Globus pallidus (tissue), 1 donor: ENCODE results near the gene AHCYL2.
A peak's percentile ranks its signal among the peaks of the same experiment; 100 is the strongest.
"Not testable (repeated sequence)": the region's sequence is repeated elsewhere in the genome, so short reads cannot be mapped to it uniquely, and the experiment has no call there.

Experiments
- DNase-seq: peaks from one replicate; pipeline ENCODE4 v3.0.0-alpha.2; 2015; ENCODE audit warnings: low spot score

Gene AHCYL2

GRCh38 chr7:129244220-129244619, 19.4 kb downstream of the AHCYL2 start:
- DNase-seq = no peak

GRCh38 chr7:129245533-129245932, 20.7 kb downstream of the AHCYL2 start:
- no peak for DNase-seq

GRCh38 chr7:129247087-129247486, 22.3 kb downstream of the AHCYL2 start:
- no peak for DNase-seq

GRCh38 chr7:129252128-129252527, 27.3 kb downstream of the AHCYL2 start:
- DNase-seq = no peak

- DNase-seq = not testable (repeated sequence)
These were observed 27.8 kb downstream of the AHCYL2 start for GRCh38 chr7:129252603-129253002.

- DNase-seq = no peak
These were observed 31.0 kb downstream of the AHCYL2 start for GRCh38 chr7:129255800-129256199.

- no peak for DNase-seq
These were observed 31.4 kb downstream of the AHCYL2 start for GRCh38 chr7:129256221-129256620.

GRCh38 chr7:129257168-129257567, 32.3 kb downstream of the AHCYL2 start:
- no peak for DNase-seq

GRCh38 chr7:129258649-129259389, 34.0 kb downstream of the AHCYL2 start:
- peak; percentile 43 for DNase-seq

GRCh38 chr7:129262324-129262723, 37.5 kb downstream of the AHCYL2 start:
- no peak for DNase-seq

- no peak for DNase-seq
These were observed 38.3 kb downstream of the AHCYL2 start for GRCh38 chr7:129263168-129263567.

- no peak for DNase-seq
These were observed 39.7 kb downstream of the AHCYL2 start for GRCh38 chr7:129264534-129264933.

- DNase-seq = no peak
These were observed 40.5 kb downstream of the AHCYL2 start for GRCh38 chr7:129265328-129265727.

- no peak for DNase-seq
These were observed 41.4 kb downstream of the AHCYL2 start for GRCh38 chr7:129266181-129266580.

- DNase-seq = no peak
These were observed 45.2 kb downstream of the AHCYL2 start for GRCh38 chr7:129270077-129270476.

GRCh38 chr7:129271500-129272355, 46.9 kb downstream of the AHCYL2 start:
- peak; percentile 83 for DNase-seq

- DNase-seq = no peak
These were observed 49.1 kb downstream of the AHCYL2 start for GRCh38 chr7:129273936-129274335.

GRCh38 chr7:129277629-129278028, 52.8 kb downstream of the AHCYL2 start:
- DNase-seq = no peak

- DNase-seq = no peak
These were observed 53.9 kb downstream of the AHCYL2 start for GRCh38 chr7:129278688-129279087.

- DNase-seq = no peak
These were observed 54.9 kb downstream of the AHCYL2 start for GRCh38 chr7:129279757-129280156.

- no peak for DNase-seq
These were observed 56.3 kb downstream of the AHCYL2 start for GRCh38 chr7:129281163-129281562.

GRCh38 chr7:129282865-129283264, 58.0 kb downstream of the AHCYL2 start:
- no peak for DNase-seq

GRCh38 chr7:129283936-129284335, 59.1 kb downstream of the AHCYL2 start:
- DNase-seq = no peak
